H1 (cell line): ENCODE data around the gene CX3CR1. TPM values are rescaled to one million over a fixed set of nuclear protein-coding genes. Genes with fewer than 3 reads are reported as not detected.

Experiments
- BACH1 ChIP-seq: IDR thresholded peaks from 2 replicates; pipeline ENCODE4 v1.6.1; 2012; ENCODE audit warnings: low read length, improper control_type of control experiment
- BCL11A ChIP-seq, 2 experiments: IDR thresholded peaks; one replicate each; pipeline ENCODE4 v1.6.1; 2011; ENCODE audit warnings: low read depth in 2 of 2, low read length in 2 of 2, mild to moderate bottlenecking in 2 of 2
- CHD2 ChIP-seq: IDR thresholded peaks from 2 replicates; pipeline ENCODE4 v1.6.1; 2012; ENCODE audit warnings: low read length, improper control_type of control experiment
- CREB1 ChIP-seq: IDR thresholded peaks from 2 replicates; pipeline ENCODE4 v1.6.1; 2012; ENCODE audit warnings: inconsistent platforms
- CTBP2 ChIP-seq: IDR thresholded peaks from 2 replicates; pipeline ENCODE4 v1.7.0; 2011; ENCODE audit warnings: borderline replicate concordance, mild to moderate bottlenecking, moderate library complexity, mixed read lengths, low read length; ENCODE audit not compliant: insufficient read depth, insufficient read length
- NANOG ChIP-seq: IDR thresholded peaks from 2 replicates; pipeline ENCODE4 v1.6.1; 2011; ENCODE audit warnings: low read length, low read depth, mild to moderate bottlenecking, inconsistent platforms; ENCODE audit not compliant: insufficient read depth, poor library complexity, severe bottlenecking
- SP1 ChIP-seq: IDR thresholded peaks from 2 replicates; pipeline ENCODE4 v1.6.1; 2011; ENCODE audit warnings: low read depth, low read length
- TCF12 ChIP-seq: IDR thresholded peaks from 2 replicates; pipeline ENCODE4 v1.6.1; 2011; ENCODE audit warnings: low read depth, mild to moderate bottlenecking, low read length
- polyA plus RNA-seq, 7 experiments: library from polyadenylated mRNA; depleted of rRNA in 3 of 7; stranded (reverse) in 5 of 7; unstranded in 2 of 7; fragments of >200 nt in 5 of 7; fragments of 200-250 nt in 2 of 7; gene quantifications; 1 replicate in 5 of 7; 2 replicates in 1 of 7; 4 replicates in 1 of 7; pipeline versions ENCODE4 v1.2.1 to v1.2.3, GENCODE V29; 2011 to 2013; ENCODE audit warnings: missing spikeins in 2 of 7, mixed read lengths in 2 of 7
- total RNA-seq: library from RNA; stranded (reverse); fragmentation: NEBNext Ultra II Directional; extraction: Animal tissue kit (Norgen Biotek cat#: 25700); gene quantifications from 2 replicates; pipeline ENCODE4 v1.2.1, GENCODE V29; 2021

CX3CR1 gene
- total and polyA plus RNA-seq, 2 of the 8 experiments (the other 6 are each of a cell fraction or from before 2014, with no cell fraction given): 0.08 TPM; not detected in 1

- TF ChIP-seq BCL11A (IDR thresholded peaks at IDR 0.05; ENCODE audit: low read depth in 2 of 2, low read length in 2 of 2) (no peak), CHD2 (no peak), BACH1 (no peak), SP1 (no peak), CREB1 (no peak), CTBP2 (no peak), TCF12 (no peak), NANOG (no peak)
- TF ChIP-seq, all 59 proteins: peak for 0
Measured at GRCh38 chr3:39224288-39224687, 55.5 kb downstream of the CX3CR1 start (continued).
